ENCODE measurements around the gene OLA1. TPM values are rescaled to one million over a fixed set of nuclear protein-coding genes. Genes with fewer than 3 reads are reported as not detected.

Gene OLA1
- total RNA-seq, 1 donor = 101 TPM

DNA sequence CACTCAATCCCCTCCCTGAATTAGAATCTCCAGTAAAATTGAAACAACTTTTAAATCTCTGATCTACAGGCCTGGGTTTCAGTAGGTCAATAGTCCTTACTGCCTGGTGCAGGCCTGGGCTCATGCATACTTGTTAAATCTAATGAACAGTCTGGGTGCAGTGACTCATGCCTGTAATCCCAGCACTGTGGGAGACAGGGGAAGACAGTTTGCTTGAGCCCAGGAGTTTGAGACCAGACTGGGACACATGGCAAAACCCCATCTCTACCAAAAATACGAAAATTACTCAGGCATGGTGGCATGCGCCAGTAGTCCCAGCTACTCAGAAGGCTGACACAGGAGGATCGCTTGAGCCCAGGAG is 188.5 kb downstream of the OLA1 start:
- no peak overlapping the region for H3K4me3 ChIP-seq (ENCODE audit: low read depth, low read length)
- peak; percentile 83 for DNase-seq (ENCODE audit: low read depth)
- TF ChIP-seq, protein P1, sequence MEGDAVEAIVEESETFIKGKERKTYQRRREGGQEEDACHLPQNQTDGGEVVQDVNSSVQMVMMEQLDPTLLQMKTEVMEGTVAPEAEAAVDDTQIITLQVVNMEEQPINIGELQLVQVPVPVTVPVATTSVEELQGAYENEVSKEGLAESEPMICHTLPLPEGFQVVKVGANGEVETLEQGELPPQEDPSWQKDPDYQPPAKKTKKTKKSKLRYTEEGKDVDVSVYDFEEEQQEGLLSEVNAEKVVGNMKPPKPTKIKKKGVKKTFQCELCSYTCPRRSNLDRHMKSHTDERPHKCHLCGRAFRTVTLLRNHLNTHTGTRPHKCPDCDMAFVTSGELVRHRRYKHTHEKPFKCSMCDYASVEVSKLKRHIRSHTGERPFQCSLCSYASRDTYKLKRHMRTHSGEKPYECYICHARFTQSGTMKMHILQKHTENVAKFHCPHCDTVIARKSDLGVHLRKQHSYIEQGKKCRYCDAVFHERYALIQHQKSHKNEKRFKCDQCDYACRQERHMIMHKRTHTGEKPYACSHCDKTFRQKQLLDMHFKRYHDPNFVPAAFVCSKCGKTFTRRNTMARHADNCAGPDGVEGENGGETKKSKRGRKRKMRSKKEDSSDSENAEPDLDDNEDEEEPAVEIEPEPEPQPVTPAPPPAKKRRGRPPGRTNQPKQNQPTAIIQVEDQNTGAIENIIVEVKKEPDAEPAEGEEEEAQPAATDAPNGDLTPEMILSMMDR (IDR thresholded peaks at IDR 0.05; ENCODE audit: insufficient read depth, low read depth, low read length) = no peak

DNA sequence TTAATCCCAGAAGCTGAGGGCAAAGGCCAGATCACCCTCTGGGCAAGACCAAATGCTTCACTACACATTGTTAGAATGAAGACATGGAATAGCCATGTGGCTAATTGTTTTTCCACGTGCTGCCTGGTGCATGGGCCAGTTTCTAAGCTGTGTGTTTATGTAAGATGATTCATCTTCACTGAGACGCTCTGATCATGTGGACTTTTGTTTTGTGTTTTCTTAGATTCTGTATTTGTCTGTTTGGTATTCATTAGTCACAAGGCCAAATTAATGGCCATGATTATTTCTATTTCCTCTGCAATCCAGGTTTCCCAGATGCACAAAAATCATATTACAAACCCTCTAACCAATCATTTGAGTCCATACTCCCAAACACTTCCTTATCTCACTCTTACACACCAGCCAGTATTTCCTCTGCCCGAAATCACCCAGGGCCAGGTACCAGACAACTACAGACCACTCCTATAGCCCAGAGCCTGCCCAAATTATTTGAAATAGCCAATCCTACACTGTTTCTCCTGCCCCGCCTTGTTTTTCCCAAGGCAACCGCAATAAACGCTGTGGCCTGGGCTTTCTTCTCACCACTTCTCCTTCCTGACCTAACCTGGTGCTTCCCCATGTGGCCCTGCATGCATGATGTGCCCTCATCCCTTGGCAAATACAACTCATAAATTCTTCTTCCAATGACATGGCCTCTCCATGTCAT is 189.0 kb downstream of the OLA1 start:
- peak; percentile 94 for DNase-seq (ENCODE audit: low read depth)
- H3K4me3 ChIP-seq (ENCODE audit: low read depth, low read length) = no peak overlapping the region
- TF ChIP-seq, protein P1 (IDR thresholded peaks at IDR 0.05; ENCODE audit: insufficient read depth, low read depth, low read length) = no peak

DNA sequence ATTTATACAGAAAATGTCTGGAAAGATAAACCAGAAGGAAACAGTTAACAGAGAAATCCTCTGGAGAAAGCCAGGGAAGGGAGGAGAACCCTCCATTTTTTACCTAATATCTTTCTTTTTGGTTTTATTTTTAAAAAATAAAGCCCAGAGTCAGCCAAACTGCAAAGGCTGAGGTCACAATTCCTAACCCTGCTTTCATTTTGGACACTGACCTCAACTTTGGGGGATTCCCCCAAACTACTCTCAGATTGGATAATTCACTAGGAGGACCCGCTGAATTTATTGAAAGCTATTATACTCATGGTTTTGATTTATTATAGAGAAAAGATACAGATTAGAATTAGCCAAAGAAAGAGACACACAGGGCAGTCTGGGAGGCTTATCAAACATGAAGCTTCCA is 189.9 kb downstream of the OLA1 start:
- no peak overlapping the region for H3K4me3 ChIP-seq (ENCODE audit: low read depth, low read length)
- TF ChIP-seq, protein P1 (IDR thresholded peaks at IDR 0.05; ENCODE audit: insufficient read depth, low read depth, low read length) = no peak

DNA sequence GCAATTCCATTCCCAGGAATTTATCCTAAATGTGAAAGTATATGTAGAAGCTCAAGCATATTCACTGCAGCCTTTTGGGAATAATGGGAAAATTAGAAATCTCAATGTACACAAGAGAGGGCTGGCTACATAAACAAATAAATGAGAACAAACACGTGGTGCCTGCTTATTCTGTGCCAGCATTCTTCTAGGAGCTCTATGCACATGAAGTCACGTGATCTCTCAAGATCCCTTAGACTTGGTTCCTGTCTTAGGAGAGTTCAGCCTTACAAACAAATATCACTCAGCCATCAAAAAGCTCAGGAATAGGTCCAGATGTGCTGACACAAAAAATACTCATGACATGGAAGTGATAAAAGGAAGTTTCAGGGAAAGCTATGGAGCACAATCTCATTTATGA is 190.3 kb downstream of the OLA1 start:
- TF ChIP-seq, protein P1 (IDR thresholded peaks at IDR 0.05; ENCODE audit: insufficient read depth, low read depth, low read length) = no peak

More for the DNA sequence above, 189.9 kb downstream of the OLA1 start:
- no peak for DNase-seq (ENCODE audit: low read depth)

DNA sequence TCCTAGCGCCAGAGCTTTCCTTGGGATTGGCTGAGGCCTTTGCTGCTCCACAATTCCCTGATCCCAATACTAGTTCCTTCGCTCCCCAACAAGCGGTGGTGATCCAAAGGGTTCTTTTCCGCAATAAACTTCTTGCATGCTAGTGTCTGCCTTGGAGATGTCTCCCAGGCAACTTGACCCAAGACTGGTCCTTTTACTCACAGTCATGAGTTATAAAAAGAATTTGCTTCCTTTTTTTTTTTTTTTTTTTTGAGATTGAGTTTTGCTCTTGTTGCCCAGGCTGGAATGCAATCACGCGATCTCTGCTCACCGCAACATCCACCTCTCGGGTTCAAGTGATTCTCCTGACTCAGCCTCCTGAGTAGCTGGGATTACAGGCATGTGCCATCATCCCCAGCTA is 193.4 kb downstream of the OLA1 start:
- TF ChIP-seq, protein P1 (IDR thresholded peaks at IDR 0.05; ENCODE audit: insufficient read depth, low read depth, low read length) = no peak
- DNase-seq (ENCODE audit: low read depth) = no peak
- no peak overlapping the region for H3K4me3 ChIP-seq (ENCODE audit: low read depth, low read length)

More for the DNA sequence above, 190.3 kb downstream of the OLA1 start:
- H3K4me3 ChIP-seq (ENCODE audit: low read depth, low read length) = no peak overlapping the region
- DNase-seq (ENCODE audit: low read depth) = peak; percentile 31

DNA sequence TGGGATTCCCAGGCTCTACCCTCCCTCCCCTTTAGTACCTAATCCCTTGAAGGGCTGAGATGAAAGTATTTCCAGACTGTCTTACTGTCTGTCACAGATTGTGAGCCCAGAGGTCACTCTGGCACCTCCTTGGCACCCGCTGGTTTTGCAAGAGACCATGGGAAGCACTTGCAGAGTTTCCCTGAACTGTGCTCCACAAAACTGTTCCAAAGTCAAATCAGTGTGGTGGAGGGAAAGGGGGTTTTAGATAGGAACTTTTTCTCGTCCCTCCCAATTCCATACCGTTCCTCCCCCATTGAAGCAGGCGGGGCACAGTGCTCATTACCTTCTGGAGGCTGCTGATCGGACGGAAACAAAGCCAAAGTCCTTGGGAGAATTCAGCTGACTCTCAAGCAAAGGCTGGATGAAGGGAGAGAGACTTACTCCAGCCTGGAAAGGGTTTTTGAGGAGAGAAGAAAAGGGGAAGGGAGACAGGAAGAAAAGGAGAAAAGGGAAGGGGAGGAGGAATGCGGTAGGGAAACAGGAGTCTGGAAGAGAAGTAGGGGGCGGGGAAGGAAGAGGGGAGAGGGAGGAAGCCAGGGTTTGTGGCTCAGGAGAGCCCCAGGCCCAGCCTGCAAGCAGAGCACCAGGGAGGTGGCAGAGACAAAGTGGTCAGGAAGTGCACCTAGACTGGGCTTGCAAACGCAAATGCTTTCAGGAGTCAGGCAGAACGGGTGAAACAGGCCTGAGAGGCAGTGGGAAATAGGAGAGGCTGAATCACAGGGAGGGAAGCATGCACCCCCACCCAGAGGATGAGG is 194.8 kb downstream of the OLA1 start:
- DNase-seq (ENCODE audit: low read depth) = no peak
- TF ChIP-seq, protein P1 (IDR thresholded peaks at IDR 0.05; ENCODE audit: insufficient read depth, low read depth, low read length) = no peak
- peak overlapping the region; percentile 40 for H3K4me3 ChIP-seq (ENCODE audit: low read depth, low read length)
